Limb (tissue), 2 donors: ENCODE measurements around the gene KATNAL2.

Experiments used
- DNase-seq, 2 donors: peaks; one replicate each; pipeline ENCODE4 v3.0.0-alpha.2; 2016; ENCODE audit errors: extremely low spot score in 2 of 2

The KATNAL2 gene

DNA sequence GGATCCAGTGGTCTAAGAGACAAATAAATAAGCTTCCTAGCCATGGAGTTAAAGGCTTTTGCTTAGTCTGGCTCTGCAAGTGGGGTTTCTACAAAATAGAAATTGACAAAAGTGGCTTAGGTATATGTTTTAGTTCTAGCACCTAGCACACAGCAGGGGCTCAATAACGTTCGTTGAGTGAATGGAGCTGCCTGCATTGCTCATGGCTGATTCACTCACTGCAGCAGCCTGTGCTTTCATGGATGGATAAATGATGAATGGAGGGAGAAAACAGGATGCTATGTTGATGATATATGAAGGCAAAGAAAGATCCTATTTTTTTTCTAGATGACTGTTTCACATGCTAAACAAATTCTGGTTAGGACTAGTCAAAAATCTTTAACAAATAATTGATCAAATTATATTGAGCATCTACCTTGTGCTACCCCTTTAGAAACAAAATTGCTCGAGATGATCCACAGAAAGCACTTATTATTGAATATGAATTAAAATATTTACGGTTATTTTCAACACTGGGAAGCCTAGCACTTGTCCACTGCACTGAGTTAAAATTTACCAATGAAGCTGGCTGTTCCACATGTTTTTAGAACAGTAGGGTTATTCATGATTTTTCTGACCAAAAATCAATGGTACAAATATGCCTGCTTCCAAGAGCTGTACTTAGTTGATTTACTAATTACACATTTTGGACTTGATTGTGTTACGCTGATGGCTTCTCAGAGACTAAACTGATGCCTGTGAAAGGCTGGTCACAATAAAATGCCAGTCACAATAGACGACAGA, 193.3 kb downstream of the KATNAL2 start:
- DNase-seq: no peak

DNA sequence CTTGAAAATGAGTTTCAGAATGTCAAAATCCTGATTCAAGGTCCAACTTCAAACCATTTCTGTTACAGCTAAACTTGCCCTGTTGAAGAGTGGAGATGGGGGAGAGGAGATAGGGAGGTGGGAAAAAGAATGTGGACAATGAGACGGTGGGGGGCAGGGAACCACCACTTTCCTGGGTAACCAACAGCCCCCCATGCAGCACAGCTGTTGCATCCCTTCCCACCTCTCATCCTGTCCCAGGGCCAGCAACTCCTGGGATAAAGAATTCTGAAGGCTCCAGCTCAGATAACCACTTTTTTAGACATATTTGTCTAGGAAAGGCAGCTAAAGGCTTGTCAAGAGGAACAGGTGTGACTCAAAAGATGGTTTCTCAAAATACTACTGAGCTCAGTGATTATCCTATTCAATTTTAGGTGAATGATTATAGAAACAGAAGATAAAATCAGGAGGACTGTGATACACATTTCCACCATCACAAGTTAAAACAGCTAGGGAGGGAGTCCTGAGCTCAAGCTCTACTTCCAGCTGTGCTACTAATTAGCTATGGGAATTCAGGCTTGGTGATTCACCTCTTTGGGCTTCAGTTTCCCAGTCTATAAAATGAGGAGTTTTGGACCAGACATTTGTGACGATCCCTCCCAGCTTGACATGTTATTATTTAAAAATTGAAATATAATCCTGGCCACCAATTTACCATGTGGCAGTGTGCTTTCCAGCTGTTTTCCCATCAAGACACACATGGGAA, 196.6 kb downstream of the KATNAL2 start:
- no peak for DNase-seq

DNA sequence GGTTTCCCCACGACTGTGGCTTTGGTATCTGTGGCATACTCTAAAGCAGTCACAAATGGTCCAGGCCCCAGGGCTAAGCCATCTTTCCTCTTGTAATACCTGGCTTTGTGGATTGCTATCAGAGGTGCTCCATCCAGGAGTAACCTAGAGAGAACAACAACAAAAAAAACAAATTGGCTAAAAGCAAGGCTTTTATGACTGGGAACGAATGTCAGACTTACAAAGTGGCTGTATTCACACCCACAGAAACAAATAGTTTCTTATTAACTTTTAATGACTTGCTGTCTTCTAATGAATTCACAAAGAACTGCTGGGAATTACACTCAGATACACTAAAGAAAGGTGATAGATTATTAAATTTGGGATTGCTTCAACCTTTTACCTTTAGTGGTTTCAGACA, 197.8 kb downstream of the KATNAL2 start:
- no peak for DNase-seq

DNA sequence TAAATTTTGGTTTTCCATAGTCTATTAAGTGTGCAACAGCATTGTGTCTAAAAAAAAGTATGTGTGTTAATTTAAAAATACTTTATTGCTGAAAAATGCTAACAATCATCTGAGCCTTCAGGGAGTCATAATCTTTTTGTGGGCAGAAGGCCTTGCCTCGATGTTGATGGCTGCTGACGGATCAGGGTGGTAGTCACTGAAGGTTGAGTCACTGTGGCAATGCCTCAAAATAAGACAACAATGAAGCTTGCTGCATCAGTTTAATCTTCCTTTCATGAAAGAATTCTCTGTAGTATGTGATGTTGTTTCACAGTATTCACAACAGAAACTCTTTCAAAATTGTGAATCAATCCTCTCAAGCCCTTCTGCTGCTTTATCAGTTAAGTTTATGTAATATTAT, 201.6 kb downstream of the KATNAL2 start:
- no peak for DNase-seq

DNA sequence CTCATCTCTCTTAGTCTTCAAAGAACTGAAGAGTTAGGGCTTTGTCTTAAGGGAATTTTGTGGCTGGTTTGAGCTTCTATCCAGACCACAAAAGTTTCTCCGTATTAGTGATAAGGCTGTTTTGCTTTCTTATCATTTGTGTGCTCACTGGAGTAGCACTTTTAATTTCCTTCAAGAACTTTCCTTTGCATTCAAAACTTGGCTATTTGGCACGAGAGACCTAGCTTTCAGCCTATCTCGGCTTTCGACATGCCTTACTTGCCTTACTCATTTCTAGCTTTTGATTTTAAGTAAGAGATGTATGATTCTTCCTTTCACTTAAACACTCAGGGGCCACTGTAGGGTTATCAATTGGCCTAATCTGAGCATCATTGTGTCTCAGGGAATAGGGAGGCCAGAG, 203.0 kb downstream of the KATNAL2 start:
- DNase-seq: no peak

DNA sequence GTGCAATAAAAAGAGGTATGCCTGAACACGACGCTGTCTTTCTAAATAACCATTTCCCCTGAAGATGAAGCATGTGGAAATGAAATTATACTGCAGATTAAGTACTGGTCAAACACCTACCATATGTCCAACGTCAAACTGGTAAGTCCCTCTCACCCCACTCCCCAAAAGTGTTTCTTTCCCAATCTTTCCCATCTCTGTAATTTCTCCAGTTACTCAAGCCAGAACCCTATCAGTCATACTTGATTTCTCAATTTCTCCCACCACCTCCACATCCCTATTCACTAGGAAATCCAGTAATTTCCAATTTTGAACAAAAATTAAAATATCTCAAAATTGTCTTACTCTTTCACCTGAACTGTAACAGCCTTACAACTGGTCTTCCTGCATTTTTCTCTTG, 203.7 kb downstream of the KATNAL2 start:
- DNase-seq: no peak

DNA sequence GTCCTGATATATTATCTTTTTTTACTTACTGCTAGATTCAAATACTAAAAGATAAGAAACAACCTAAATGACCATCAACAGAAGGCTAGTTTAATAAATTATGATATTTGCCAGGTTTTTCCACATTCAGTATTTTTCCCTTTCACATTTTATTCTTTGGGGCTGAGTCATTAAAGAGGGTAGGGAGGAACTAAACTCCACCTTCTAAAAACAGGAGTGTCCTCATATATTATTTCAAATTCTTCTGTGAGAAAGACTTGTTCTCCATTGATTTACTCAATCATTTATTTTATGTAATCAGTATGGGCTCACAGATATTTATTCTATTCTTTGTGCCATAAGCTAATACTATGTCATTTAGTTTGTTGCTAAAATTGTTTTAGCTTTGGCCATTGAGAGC, 223.9 kb downstream of the KATNAL2 start:
- no peak for DNase-seq

DNA sequence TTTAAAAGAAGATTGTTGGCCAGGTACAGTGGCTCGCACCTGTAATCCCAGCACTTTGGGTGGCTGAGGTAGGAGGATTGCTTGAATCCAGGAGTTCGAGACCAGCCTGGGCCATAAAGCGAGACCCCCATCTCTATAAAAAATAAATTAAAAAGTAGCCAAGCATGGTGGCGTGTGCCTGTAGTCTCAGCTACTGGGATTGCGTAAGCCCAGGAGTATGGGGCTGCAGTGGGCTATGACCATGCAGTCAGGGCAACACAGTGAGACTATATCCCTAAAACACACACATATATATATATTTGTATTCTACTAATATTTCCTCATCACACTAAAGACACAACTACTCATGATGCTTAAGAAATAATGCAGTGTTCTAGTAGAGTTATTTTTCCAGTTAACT, 225.8 kb downstream of the KATNAL2 start:
- DNase-seq: no peak

DNA sequence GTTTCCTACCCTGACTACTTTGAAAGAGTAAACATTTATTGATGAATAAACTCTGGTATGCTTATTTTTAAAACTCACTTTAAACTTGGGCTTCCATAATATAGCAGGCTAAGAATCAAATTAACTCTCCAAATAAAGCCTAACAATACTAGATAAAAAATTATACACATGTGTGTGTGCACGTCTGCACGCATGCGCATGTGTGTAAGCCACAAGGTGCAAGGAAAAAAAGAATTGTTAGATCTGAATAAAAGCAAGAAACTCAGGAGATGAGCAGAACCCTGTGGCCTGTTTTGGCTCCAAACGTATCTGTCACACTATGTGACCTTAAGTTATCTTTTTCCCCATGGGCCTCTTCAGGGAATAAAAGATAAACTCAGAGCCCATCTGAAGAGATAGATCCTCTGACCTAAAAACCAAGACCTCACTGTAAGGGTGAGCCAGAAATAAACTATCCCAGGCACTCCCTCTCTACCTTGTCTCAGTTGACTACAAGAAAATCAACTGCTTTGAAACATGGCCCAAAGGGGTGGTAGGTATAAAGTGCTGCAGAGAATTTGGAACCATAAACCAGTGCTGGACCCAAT, 226.6 kb downstream of the KATNAL2 start:
- DNase-seq: no peak

DNA sequence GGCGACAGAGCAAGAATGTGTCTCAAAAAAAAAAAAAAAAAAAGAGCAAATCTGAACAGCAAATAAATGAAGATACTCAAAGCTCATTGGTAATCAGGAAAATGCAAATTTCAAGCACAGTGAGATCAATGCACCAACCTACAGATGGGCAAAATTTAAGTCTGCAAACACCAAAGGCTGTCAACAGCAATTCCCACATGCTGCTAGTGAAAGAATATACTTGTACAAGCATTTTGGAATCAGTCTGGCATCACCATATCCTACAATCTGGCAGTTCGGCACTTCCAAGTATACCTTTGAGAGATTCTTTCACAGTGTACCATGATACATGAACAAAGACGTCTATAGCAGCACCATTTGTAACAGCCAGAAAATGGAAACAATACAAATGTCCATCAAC, 228.8 kb downstream of the KATNAL2 start:
- no peak for DNase-seq

DNA sequence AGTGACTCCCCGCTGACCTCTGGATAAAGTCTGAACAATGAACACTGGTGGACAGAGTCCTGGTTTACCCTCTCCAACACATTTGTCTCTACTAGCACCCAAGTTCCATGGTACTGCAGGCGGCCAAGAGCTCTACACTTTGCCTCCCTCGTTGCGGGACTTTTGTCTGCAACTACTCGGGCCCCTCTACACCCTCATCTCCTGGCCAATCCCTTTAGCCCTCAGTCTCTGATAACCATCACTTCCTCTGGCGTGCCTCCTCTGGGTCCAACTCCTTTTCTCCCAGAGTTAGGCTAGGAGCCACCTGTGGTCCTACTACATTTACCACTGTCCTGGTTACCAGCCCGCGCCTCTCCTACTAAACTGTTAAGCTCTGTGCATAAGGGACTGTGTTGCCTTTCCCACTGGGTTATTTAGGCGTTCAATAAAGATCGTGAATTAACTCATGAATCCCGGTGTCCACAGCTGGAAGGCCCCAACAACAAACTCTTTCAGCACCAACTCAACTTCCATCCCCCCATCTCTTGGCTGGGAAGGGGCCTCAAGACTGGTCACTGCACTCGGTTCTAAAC, 232.1 kb downstream of the KATNAL2 start:
- DNase-seq: peak in 1 of 2 donors; percentile 2

DNA sequence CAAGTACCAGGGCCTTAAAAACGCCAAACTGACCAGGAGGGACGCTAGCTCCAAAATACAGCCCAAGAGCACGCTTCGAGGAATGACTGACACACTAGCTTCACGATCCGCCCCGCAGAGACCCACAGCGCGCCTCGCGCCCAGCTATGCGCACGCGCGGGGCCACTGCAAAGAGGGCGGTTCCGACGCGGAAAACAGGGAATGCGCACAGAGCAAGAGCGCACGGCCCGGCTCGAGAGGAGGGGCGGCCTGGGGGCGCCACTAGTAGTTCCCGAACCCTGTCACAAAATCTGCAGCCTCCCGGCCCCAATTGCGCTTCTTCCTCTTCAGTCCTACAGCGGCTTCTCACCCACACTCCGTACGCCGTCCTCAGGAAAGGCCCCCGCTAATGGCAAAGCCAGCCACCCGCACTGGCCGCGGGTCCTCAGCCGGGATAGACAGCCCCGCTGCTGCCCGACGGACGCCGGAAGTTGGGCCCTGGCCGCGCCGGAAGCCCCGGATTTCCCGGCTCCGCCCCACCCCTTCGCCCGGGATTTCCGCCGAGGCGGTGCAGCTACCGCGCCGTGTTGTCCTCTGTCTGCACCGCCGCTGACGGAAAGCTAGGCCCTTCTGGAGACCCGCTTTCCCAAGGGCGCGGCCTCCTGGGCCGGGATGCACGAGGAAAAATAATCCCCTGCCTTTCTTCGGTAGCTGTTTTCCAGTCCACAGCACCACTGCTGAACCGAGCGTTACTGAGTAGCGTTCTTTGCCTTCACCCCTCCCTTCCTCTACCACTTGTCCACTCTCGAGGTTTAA, 232.8 kb downstream of the KATNAL2 start, which contains the start of gene HDHD2:
Gene HDHD2, minus strand, starts transcription at position 472 of the 795 bp plus-strand sequence. CDS start 14,061 bp downstream, outside the sequence.
- peak; percentile 91 to 92 for DNase-seq

DNA sequence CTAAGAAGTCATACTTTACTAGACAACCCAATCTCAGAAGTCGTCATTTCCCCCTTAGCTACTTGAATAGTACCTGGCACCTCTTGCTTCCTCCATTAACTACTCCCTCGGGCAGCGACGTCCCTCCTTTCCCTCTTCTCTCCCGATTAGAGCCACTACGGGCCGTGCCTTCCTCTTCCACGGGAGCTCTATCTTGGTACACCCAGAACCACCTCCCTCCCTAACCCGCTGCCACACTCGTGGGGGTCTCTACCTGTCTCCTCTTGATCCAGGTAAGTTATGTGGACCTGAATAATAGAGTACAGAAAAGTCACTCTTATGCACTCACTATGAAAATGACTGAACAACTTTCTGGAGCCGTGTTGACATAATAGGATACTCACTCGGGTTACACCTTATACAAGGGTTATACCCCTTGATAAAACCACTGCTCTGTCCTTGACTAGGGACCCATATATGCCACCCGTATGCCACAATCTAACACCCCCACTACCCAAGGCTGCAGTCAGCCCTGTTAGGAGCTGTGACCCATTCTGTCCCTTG, 233.5 kb downstream of the KATNAL2 start:
- peak in 1 of 2 donors; percentile 27 for DNase-seq

DNA sequence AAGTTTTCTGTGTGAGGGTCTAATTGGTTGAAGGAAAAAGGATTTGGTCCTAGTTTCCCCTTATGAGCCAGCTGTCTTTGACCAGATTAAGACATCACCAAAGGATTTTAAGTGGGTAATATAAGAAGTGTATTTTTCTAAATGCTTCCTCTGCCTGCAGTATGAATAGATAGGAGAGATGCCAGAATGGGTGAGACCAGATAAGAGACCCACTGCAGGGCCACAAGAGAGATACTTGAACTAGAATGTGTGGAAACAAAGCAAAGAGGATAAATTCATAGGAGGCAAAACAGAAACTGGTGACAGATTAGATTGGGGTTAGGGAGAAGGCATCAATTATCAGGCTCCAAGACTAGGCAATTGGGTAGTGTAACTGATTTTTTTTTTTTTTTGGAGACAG, 234.0 kb downstream of the KATNAL2 start:
- no peak for DNase-seq
